Measurements from ENCODE around the gene NOL4L.

DNA sequence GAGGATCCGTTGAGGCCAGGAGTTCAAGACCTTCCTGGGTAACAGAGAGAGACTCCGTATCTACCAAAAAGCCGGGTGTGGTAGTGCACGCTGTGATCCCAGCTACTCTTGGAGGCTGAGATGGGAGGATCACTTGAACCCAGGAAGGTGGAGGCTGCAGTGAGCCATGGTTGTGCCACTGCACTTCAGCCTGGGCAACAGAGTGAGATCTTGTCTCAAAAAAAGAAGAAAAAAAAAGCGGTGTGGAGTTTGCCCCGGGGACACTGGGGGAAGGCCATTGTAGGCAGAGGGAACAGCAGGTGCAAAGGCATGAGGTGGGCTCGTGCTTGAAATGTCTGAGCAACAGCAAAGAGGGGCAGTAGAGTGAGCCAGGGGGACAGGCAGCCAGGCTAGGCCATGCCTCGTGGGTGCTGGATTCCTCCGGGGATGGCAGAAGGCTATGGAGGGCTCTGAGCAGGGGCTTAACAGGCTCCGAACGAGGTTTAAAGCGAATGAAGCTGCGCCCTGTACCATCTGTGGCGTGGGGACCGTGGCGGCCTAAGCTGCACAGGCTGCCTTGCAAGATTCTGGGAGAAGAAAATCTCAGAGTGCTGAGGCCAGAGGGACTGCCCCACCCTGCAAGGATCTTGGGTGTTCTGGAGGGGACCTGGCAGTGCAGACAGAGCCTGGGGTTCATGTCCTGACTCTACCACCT, 36.9 kb upstream of the NOL4L start:
- TF ChIP-seq, protein P1, sequence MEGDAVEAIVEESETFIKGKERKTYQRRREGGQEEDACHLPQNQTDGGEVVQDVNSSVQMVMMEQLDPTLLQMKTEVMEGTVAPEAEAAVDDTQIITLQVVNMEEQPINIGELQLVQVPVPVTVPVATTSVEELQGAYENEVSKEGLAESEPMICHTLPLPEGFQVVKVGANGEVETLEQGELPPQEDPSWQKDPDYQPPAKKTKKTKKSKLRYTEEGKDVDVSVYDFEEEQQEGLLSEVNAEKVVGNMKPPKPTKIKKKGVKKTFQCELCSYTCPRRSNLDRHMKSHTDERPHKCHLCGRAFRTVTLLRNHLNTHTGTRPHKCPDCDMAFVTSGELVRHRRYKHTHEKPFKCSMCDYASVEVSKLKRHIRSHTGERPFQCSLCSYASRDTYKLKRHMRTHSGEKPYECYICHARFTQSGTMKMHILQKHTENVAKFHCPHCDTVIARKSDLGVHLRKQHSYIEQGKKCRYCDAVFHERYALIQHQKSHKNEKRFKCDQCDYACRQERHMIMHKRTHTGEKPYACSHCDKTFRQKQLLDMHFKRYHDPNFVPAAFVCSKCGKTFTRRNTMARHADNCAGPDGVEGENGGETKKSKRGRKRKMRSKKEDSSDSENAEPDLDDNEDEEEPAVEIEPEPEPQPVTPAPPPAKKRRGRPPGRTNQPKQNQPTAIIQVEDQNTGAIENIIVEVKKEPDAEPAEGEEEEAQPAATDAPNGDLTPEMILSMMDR (conservative IDR thresholded peaks at IDR 0.05; ENCODE audit: low read depth, low read length): no peak
- no peak for TF ChIP-seq EZH2 (IDR thresholded peaks at IDR 0.05; ENCODE audit: borderline replicate concordance, low read depth, low read length, poor library complexity, severe bottlenecking)

All from A673 (cell line).